ENCODE results near the gene C4orf33. TPM values are rescaled to one million over a fixed set of nuclear protein-coding genes. Genes with fewer than 3 reads are reported as not detected.
"Not testable (repeated sequence)": the region's sequence is repeated elsewhere in the genome, so short reads cannot be mapped to it uniquely, and the experiment has no call there.

The C4orf33 gene
- total RNA-seq = 14.8 TPM

- peak; percentile 88 for DNase-seq
Observed at GRCh38 chr4:129095811-129096454, at the start of gene C4orf33. Gene C4orf33, plus strand, starts transcription at chr4:129096152. Its CDS starts 6,459 bp downstream, at chr4:129102611.

GRCh38 chr4:129059028-129059427 is 36.9 kb upstream of the C4orf33 start:
- no peak for DNase-seq

- no peak for DNase-seq
Observed at GRCh38 chr4:129062580-129062979, 33.4 kb upstream of the C4orf33 start.

- DNase-seq = no peak
Observed at GRCh38 chr4:129063640-129064039, 32.3 kb upstream of the C4orf33 start.

- no peak for DNase-seq
Observed at GRCh38 chr4:129064717-129065116, 31.2 kb upstream of the C4orf33 start.

GRCh38 chr4:129069537-129069936 is 26.4 kb upstream of the C4orf33 start:
- not testable (repeated sequence) for DNase-seq

- DNase-seq = no peak
Observed at GRCh38 chr4:129077326-129077725, 18.6 kb upstream of the C4orf33 start.

GRCh38 chr4:129080129-129080528 is 15.8 kb upstream of the C4orf33 start:
- DNase-seq = no peak

GRCh38 chr4:129082302-129082701 is 13.7 kb upstream of the C4orf33 start:
- DNase-seq = no peak

GRCh38 chr4:129085472-129085871 is 10.5 kb upstream of the C4orf33 start:
- no peak for DNase-seq

- no peak for DNase-seq
Observed at GRCh38 chr4:129087516-129087915, 8.4 kb upstream of the C4orf33 start.

- DNase-seq = peak; percentile 63
Observed at GRCh38 chr4:129092631-129093190, 3.2 kb upstream of the C4orf33 start.

GRCh38 chr4:129093191-129093920 is 2.6 kb upstream of the C4orf33 start, which contains the start of gene SCLT1:
Gene SCLT1, minus strand, starts transcription at chr4:129093539. Its CDS starts 436 bp downstream, at chr4:129093103.
- peak; percentile 99 for DNase-seq

GRCh38 chr4:129094347-129094746 is 1.6 kb upstream of the C4orf33 start:
- DNase-seq = no peak

- DNase-seq = no peak
Observed at GRCh38 chr4:129098531-129099001, 2.6 kb downstream of the C4orf33 start.

- no peak for DNase-seq
Observed at GRCh38 chr4:129109965-129110824, 14.2 kb downstream of the C4orf33 start.

- no peak for DNase-seq
Observed at GRCh38 chr4:129110931-129111330, 15.0 kb downstream of the C4orf33 start.

- no peak for DNase-seq
Observed at GRCh38 chr4:129111919-129112318, 16.0 kb downstream of the C4orf33 start.

- peak; percentile 17 for DNase-seq
Observed at GRCh38 chr4:129113434-129113833, 17.5 kb downstream of the C4orf33 start.

GRCh38 chr4:129113919-129114318 is 18.0 kb downstream of the C4orf33 start:
- DNase-seq = no peak

GRCh38 chr4:129117705-129118104 is 21.8 kb downstream of the C4orf33 start:
- no peak for DNase-seq

- not testable (repeated sequence) for DNase-seq
Observed at GRCh38 chr4:129126614-129127013, 30.7 kb downstream of the C4orf33 start.

All from tongue (tissue), 2 donors.